Mesothelial cell of epicardium (in vitro differentiated cells): ENCODE results near the gene CYB5B. TPM values are rescaled to one million over a fixed set of nuclear protein-coding genes. Genes with fewer than 3 reads are reported as not detected.

ENCODE experiments used
- DNase-seq, 2 experiments: peaks; one replicate each; pipeline ENCODE4 v3.0.0; 2021; ENCODE audit warnings: low spot score in 2 of 2; ENCODE audit not compliant: unreplicated experiment in 2 of 2
- H3K27ac Mint-ChIP-seq: 2 replicates; pipeline ENCODE4 v1.8.0; 2021; ENCODE audit warnings: mixed read lengths
- H3K27me3 Mint-ChIP-seq: 2 replicates; pipeline ENCODE4 v1.8.0; 2021; ENCODE audit warnings: low read depth, mixed read lengths
- H3K36me3 Mint-ChIP-seq: 2 replicates; pipeline ENCODE4 v1.8.0; 2021; ENCODE audit warnings: mixed read lengths
- H3K4me1 Mint-ChIP-seq: 2 replicates; pipeline ENCODE4 v1.8.0; 2021; ENCODE audit warnings: mixed read lengths
- H3K4me3 Mint-ChIP-seq: 2 replicates; pipeline ENCODE4 v1.8.0; 2021; ENCODE audit warnings: mild to moderate bottlenecking, moderate library complexity, mixed read lengths
- H3K9me3 Mint-ChIP-seq: 2 replicates; pipeline ENCODE4 v1.8.0; 2021; ENCODE audit warnings: mixed read lengths
- CTCF ChIP-seq: fragments of 200-600 bp; sonication (generic); IDR thresholded peaks from one replicate; pipeline ENCODE4 v1.5.0; 2021; ENCODE audit warnings: antibody characterized with exemption; ENCODE audit not compliant: unreplicated experiment
- total RNA-seq: library from RNA; stranded (reverse); gene quantifications from 3 replicates; pipeline ENCODE4 v1.2.1, GENCODE V29; 2021

Gene CYB5B
- total RNA-seq, 1 donor from 2014 or later, result 101 TPM

- Mint-ChIP-seq H3K36me3 (no peaks in the 10 kb centered on the region), H3K4me3 (no peak overlapping the region), H3K9me3 (peaks cover 15% of the 10 kb centered on the region), H3K27me3 (no peaks in the 10 kb centered on the region), H3K27ac (no peak overlapping the region), H3K4me1 (peaks cover 6% of the 10 kb centered on the region)
- DNase-seq, result no peak
- TF ChIP-seq CTCF, result no peak
Measured at GRCh38 chr16:69514356-69514755, 89.9 kb downstream of the CYB5B start.

Other genes with a start within 250 kb of the CYB5B start
- 25.7 to 29.8 TPM (median 26.7 TPM) in 3 replicates for gene SNTB2, start 237.5 kb upstream of the CYB5B start, total RNA-seq
- gene VPS4A, start 113.3 kb upstream of the CYB5B start, total RNA-seq, result 28.0 to 30.3 TPM (median 29.8 TPM) in 3 replicates
- 13.5 to 14.1 TPM (median 13.6 TPM) in 3 replicates for gene PDF, start 94.0 kb upstream of the CYB5B start, total RNA-seq
- 48.2 to 49.4 TPM (median 49.0 TPM) in 3 replicates for gene COG8, start 85.1 kb upstream of the CYB5B start, total RNA-seq
- gene NIP7, start 84.8 kb upstream of the CYB5B start, total RNA-seq, result 27.2 to 31.4 TPM (median 30.5 TPM) in 3 replicates
- gene TMED6, start 72.8 kb upstream of the CYB5B start, total RNA-seq, result 1.2 to 1.7 TPM (median 1.4 TPM) in 3 replicates
- 36.8 to 42.4 TPM (median 39.2 TPM) in 3 replicates for gene TERF2, start 38.6 kb upstream of the CYB5B start, total RNA-seq
- 82.7 to 92.5 TPM (median 90.6 TPM) in 3 replicates for gene NFAT5, start 141.3 kb downstream of the CYB5B start, total RNA-seq